SU-DHL-6 (cell line): ENCODE results near the gene ATOSB.

ENCODE experiments used
- H2AFZ ChIP-seq: fragments of 200-600 bp; sonication (generic); 2 replicates; pipeline ENCODE4 v1.6.1; 2014; ENCODE audit warnings: low read depth, mild to moderate bottlenecking, moderate library complexity, mixed read lengths, antibody characterized with exemption, low read length; ENCODE audit not compliant: severe bottlenecking
- H3F3A ChIP-seq: fragments of 200-600 bp; shearing (Covaris generic); 2 replicates; pipeline ENCODE4 v1.6.0; 2016; ENCODE audit warnings: antibody characterized with exemption, mild to moderate bottlenecking; ENCODE audit not compliant: insufficient read depth
- H3K27ac ChIP-seq: fragments of 200-600 bp; sonication (generic); 2 replicates; pipeline ENCODE4 v1.5.1; 2016; ENCODE audit warnings: low read depth, mild to moderate bottlenecking, low read length, moderate library complexity, mixed read lengths
- H3K27me3 ChIP-seq: fragments of 200-600 bp; sonication (generic), shearing (Covaris generic); 2 replicates; pipeline ENCODE4 v1.6.0; 2014; ENCODE audit warnings: mild to moderate bottlenecking, low read length
- H3K36me3 ChIP-seq: fragments of 200-600 bp; sonication (generic); 2 replicates; pipeline ENCODE4 v1.6.1; 2014; ENCODE audit warnings: mild to moderate bottlenecking, low read length, mixed read lengths
- H3K4me2 ChIP-seq: fragments of 300-600, 200-600 bp; shearing (Covaris generic), sonication (generic); 2 replicates; pipeline ENCODE4 v1.6.0; 2014; ENCODE audit warnings: low read length, low read depth, mild to moderate bottlenecking; ENCODE audit not compliant: poor library complexity, severe bottlenecking
- H3K4me3 ChIP-seq: fragments of 200-600 bp; sonication (generic); 2 replicates; pipeline ENCODE4 v1.5.1; 2014; ENCODE audit warnings: antibody characterized with exemption, low read length, mild to moderate bottlenecking, mixed read lengths; ENCODE audit not compliant: insufficient read depth, poor library complexity, severe bottlenecking
- H3K79me2 ChIP-seq: fragments of 200-600 bp; sonication (generic); 2 replicates; pipeline ENCODE4 v1.6.1; 2014; ENCODE audit warnings: mild to moderate bottlenecking, low read length, moderate library complexity; ENCODE audit not compliant: insufficient read depth
- H3K9ac ChIP-seq: fragments of 200-600 bp; sonication (generic); 2 replicates; pipeline ENCODE4 v1.7.0; 2014; ENCODE audit warnings: mild to moderate bottlenecking, low read length
- H3K9me2 ChIP-seq: fragments of 200-600 bp; sonication (generic); replicated peaks from 2 replicates; pipeline ENCODE4 v1.6.1; 2014; ENCODE audit warnings: low read length; ENCODE audit not compliant: insufficient read depth
- H3K9me3 ChIP-seq: fragments of 200-600 bp; sonication (generic); 2 replicates; pipeline ENCODE4 v1.6.1; 2014; ENCODE audit warnings: low read length, mixed read lengths; ENCODE audit not compliant: insufficient read depth
- H4K20me1 ChIP-seq: fragments of 200-600 bp; sonication (generic); 2 replicates; pipeline ENCODE4 v1.6.1; 2014; ENCODE audit warnings: low read depth, mild to moderate bottlenecking, antibody characterized with exemption, low read length, moderate library complexity, mixed read lengths
- CTCF ChIP-seq: fragments of 200-600 bp; sonication (generic); IDR thresholded peaks from one replicate; pipeline ENCODE4 v1.5.1; 2017; ENCODE audit warnings: antibody characterized with exemption, mild to moderate bottlenecking, low read length, moderate library complexity; ENCODE audit not compliant: insufficient read depth, poor library complexity, severe bottlenecking
- EZH2phosphoT487 ChIP-seq: fragments of 200-600 bp; sonication (generic), shearing (Covaris generic); conservative IDR thresholded peaks from 2 replicates; pipeline ENCODE4 v1.6.1; 2018; ENCODE audit warnings: mild to moderate bottlenecking, antibody characterized with exemption, low read length, moderate library complexity, mixed read lengths

Gene ATOSB

GRCh38 chr9:35114113-35114839 is 1.4 kb downstream of the ATOSB start:
- H4K20me1 ChIP-seq, result no peaks in the 10 kb centered on the region
- H3K79me2 ChIP-seq, result no peaks in the 10 kb centered on the region
- no peaks in the 10 kb centered on the region for H3K36me3 ChIP-seq
- H3F3A ChIP-seq, result peaks cover 11% of the 10 kb centered on the region
- no peaks in the 10 kb centered on the region for H3K27me3 ChIP-seq
- H3K9ac ChIP-seq, result peak overlapping the region; percentile 58
- H3K4me2 ChIP-seq, result peak overlapping the region; percentile 96
- peak overlapping the region; percentile 66 for H3K4me3 ChIP-seq
- H3K9me3 ChIP-seq, result no peaks in the 10 kb centered on the region
- 0 out of 2 replicates have a peak overlapping the region, but pooled peaks have one; percentile 18 for H3K27ac ChIP-seq
- H3K9me2 ChIP-seq, result no peaks in the 10 kb centered on the region
- H2AFZ ChIP-seq, result peak overlapping the region; percentile 87
- TF ChIP-seq CTCF (no peak), EZH2phosphoT487 (no peak)

GRCh38 chr9:35112257-35113020 is 3.2 kb downstream of the ATOSB start:
- Histone ChIP-seq H3F3A (peaks cover 11% of the 10 kb centered on the region), H3K27me3 (no peaks in the 10 kb centered on the region), H3K4me2 (peak overlapping the region; percentile 81), H3K9me3 (no peaks in the 10 kb centered on the region), H4K20me1 (no peaks in the 10 kb centered on the region), H3K27ac (no peak overlapping the region), H3K9ac (0 out of 2 replicates have a peak overlapping the region, but pooled peaks have one; percentile 6), H3K79me2 (no peaks in the 10 kb centered on the region), H3K4me3 (no peak overlapping the region), H3K36me3 (no peaks in the 10 kb centered on the region), H3K9me2 (no peaks in the 10 kb centered on the region), H2AFZ (peak overlapping the region; percentile 80)
- no peak for TF ChIP-seq CTCF
- no peak for TF ChIP-seq EZH2phosphoT487

GRCh38 chr9:35111001-35111933 is 4.4 kb downstream of the ATOSB start:
- TF ChIP-seq EZH2phosphoT487, result no peak
- TF ChIP-seq CTCF, result no peak
- H3K79me2 ChIP-seq, result no peaks in the 10 kb centered on the region
- H3K9me2 ChIP-seq, result no peaks in the 10 kb centered on the region
- peak overlapping the region; percentile 80 for H2AFZ ChIP-seq
- H3K9ac ChIP-seq, result peak overlapping the region; percentile 56
- no peaks in the 10 kb centered on the region for H3K36me3 ChIP-seq
- peak overlapping the region; percentile 59 for H3K4me3 ChIP-seq
- peaks cover 6% of the 10 kb centered on the region for H3F3A ChIP-seq
- H3K4me2 ChIP-seq, result peak overlapping the region; percentile 81
- no peaks in the 10 kb centered on the region for H3K27me3 ChIP-seq
- no peaks in the 10 kb centered on the region for H4K20me1 ChIP-seq
- no peaks in the 10 kb centered on the region for H3K9me3 ChIP-seq
- no peak overlapping the region for H3K27ac ChIP-seq
